Natural killer cell (primary cell): ENCODE results near the gene PTPRM. TPM values are rescaled to one million over a fixed set of nuclear protein-coding genes. Genes with fewer than 3 reads are reported as not detected.

ENCODE experiments used
- ATAC-seq, 3 donors: fragments of 150-1000 bp in 2 of 3; fragments of 200-7000 bp in 1 of 3; cut with Tn5 transposase; 1 replicate in 1 of 3; 2 replicates in 2 of 3; pipeline ENCODE4 v1.10.0; 2021; ENCODE audit warnings: mild to moderate bottlenecking in 2 of 3, moderate library complexity in 2 of 3
- DNase-seq, 2 donors: peaks; one replicate each; pipeline versions ENCODE4 v3.0.0 to v3.0.0-alpha.2; 2013 to 2021; ENCODE audit warnings: mixed read lengths in 1 of 2
- H3K27ac ChIP-seq: one replicate; pipeline ENCODE4 v1.5.1; 2013; ENCODE audit warnings: mild to moderate bottlenecking, low read length
- H3K27me3 ChIP-seq: one replicate; pipeline ENCODE4 v1.6.1; 2013; ENCODE audit warnings: low read length; ENCODE audit not compliant: control insufficient read depth, insufficient read depth
- H3K36me3 ChIP-seq: one replicate; pipeline ENCODE4 v1.6.1; 2013; ENCODE audit warnings: low read length; ENCODE audit not compliant: control insufficient read depth, insufficient read depth
- H3K4me1 ChIP-seq: one replicate; pipeline ENCODE4 v1.6.1; 2013; ENCODE audit warnings: low read length; ENCODE audit not compliant: control insufficient read depth, insufficient read depth
- H3K4me3 ChIP-seq: one replicate; pipeline ENCODE4 v1.5.1; 2013; ENCODE audit warnings: low read length
- H3K9me3 ChIP-seq: one replicate; pipeline ENCODE4 v1.6.1; 2013; ENCODE audit warnings: low read length; ENCODE audit not compliant: control insufficient read depth, insufficient read depth
- H3K27ac Mint-ChIP-seq, 2 donors: one replicate each; pipeline ENCODE4 v1.8.0; 2022; ENCODE audit warnings: mild to moderate bottlenecking in 2 of 2, mixed read lengths in 2 of 2, moderate library complexity in 1 of 2
- H3K27me3 Mint-ChIP-seq, 2 donors: one replicate each; pipeline ENCODE4 v1.8.0; 2022; ENCODE audit warnings: low read depth in 2 of 2, mixed read lengths in 2 of 2
- H3K36me3 Mint-ChIP-seq: one replicate; pipeline ENCODE4 v1.8.0; 2022; ENCODE audit warnings: mixed read lengths
- H3K4me1 Mint-ChIP-seq, 2 donors: one replicate each; pipeline ENCODE4 v1.8.0; 2022; ENCODE audit warnings: mixed read lengths in 2 of 2
- H3K4me3 Mint-ChIP-seq: one replicate; pipeline ENCODE4 v1.8.0; 2022; ENCODE audit warnings: mild to moderate bottlenecking, moderate library complexity, mixed read lengths
- H3K9me3 Mint-ChIP-seq, 2 donors: one replicate each; pipeline ENCODE4 v1.8.0; 2022; ENCODE audit warnings: mixed read lengths in 2 of 2
- CTCF ChIP-seq: fragments of 200-600 bp; IDR thresholded peaks from one replicate; pipeline ENCODE4 v1.8.0; 2022; ENCODE audit warnings: antibody characterized with exemption
- WGBS: methylation state at CpG from one replicate; pipeline ENCODE4 v1.1.7; 2013; ENCODE audit warnings: missing lambda C conversion rate; ENCODE audit not compliant: insufficient coverage; 5-methylcytosine and 5-hydroxymethylcytosine counted together
- intact Hi-C: fragments of 100-400 bp; cut with micrococcal nuclease; formaldehyde crosslinking; loops from one replicate; pipeline ENCODE4 v1.14.2; 2022
- total RNA-seq, 4 donors: library from RNA; stranded (reverse); fragments of 120-200 nt in 1 of 4; gene quantifications; one replicate each; pipeline versions ENCODE4 v1.2.3 to v1.2.4, GENCODE V29; 2013 to 2022

PTPRM gene
- total RNA-seq, 3 donors from 2014 or later (not counting 1 experiment from before 2014, with no cell fraction given) = 5.0 to 13.2 (median 12.1) TPM

GRCh38 chr18:7902399-7902839 is 335.3 kb downstream of the PTPRM start:
- no peak for DNase-seq
- Histone ChIP-seq H3K4me3 (no peak overlapping the region), H3K27me3 (no peaks in the 10 kb centered on the region), H3K4me1 (no peaks in the 10 kb centered on the region), H3K36me3 (no peaks in the 10 kb centered on the region), H3K9me3 (no peaks in the 10 kb centered on the region), H3K27ac (no peak overlapping the region)
- peaks cover 0 to 6% of the 10 kb centered on the region in 2 donors for H3K27me3 Mint-ChIP-seq
- no peaks in the 10 kb centered on the region for H3K36me3 Mint-ChIP-seq
- peaks cover 0 to 6% of the 10 kb centered on the region in 2 donors for H3K9me3 Mint-ChIP-seq
- ATAC-seq = no peak
- no peak overlapping the region for H3K4me3 Mint-ChIP-seq
- no peak overlapping the region for H3K27ac Mint-ChIP-seq
- WGBS = 99% methylated on average over 4 of the region's 5 CpGs
- H3K4me1 Mint-ChIP-seq = no peaks in the 10 kb centered on the region
- intact Hi-C loops = no loop called here
- no peak for TF ChIP-seq CTCF

DNA sequence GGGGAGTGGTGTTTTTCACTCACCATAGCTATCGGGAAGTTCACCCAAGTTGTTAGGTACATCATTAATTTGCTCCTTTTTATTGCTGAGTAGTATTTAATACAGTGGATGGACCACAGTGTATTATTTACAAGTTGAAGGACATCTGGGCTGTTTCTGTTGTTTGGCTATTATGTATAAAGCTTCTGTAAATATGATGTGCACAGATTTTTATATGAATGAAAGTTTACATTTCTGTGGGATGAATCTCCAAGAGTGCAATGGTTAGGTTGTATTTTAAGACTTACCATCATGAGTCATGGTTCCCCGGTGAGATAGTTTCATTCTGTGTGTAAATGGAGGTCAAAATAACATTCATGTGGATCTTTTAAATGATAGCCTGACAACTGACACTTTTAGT is 337.4 kb downstream of the PTPRM start:
- no peaks in the 10 kb centered on the region for H3K4me1 Mint-ChIP-seq
- no peaks in the 10 kb centered on the region for H3K27me3 ChIP-seq
- no peak overlapping the region for H3K27ac ChIP-seq
- intact Hi-C loops = no loop called here
- H3K4me1 ChIP-seq = no peaks in the 10 kb centered on the region
- H3K36me3 ChIP-seq = no peaks in the 10 kb centered on the region
- no peak for TF ChIP-seq CTCF
- H3K27me3 Mint-ChIP-seq = no peaks in the 10 kb centered on the region
- H3K36me3 Mint-ChIP-seq = no peaks in the 10 kb centered on the region
- no peak overlapping the region for H3K27ac Mint-ChIP-seq
- no peak for ATAC-seq
- H3K9me3 Mint-ChIP-seq = peaks cover 0 to 6% of the 10 kb centered on the region in 2 donors
- 100% methylated on average over 2 of the region's 2 CpGs for WGBS
- no peak for DNase-seq
- no peak overlapping the region for H3K4me3 ChIP-seq
- no peaks in the 10 kb centered on the region for H3K9me3 ChIP-seq
- no peak overlapping the region for H3K4me3 Mint-ChIP-seq

GRCh38 chr18:7908681-7909299 is 341.7 kb downstream of the PTPRM start:
- no peaks in the 10 kb centered on the region for H3K4me1 Mint-ChIP-seq
- H3K4me3 ChIP-seq = no peak overlapping the region
- ATAC-seq = no peak
- no peak for TF ChIP-seq CTCF
- H3K27ac Mint-ChIP-seq = no peak overlapping the region
- H3K27ac ChIP-seq = no peak overlapping the region
- no peaks in the 10 kb centered on the region for H3K36me3 Mint-ChIP-seq
- H3K27me3 Mint-ChIP-seq = no peaks in the 10 kb centered on the region
- WGBS = 90% methylated on average over 1 of the region's 1 CpG
- no peak for DNase-seq
- H3K9me3 ChIP-seq = no peaks in the 10 kb centered on the region
- peaks cover 0 to 4% of the 10 kb centered on the region in 2 donors for H3K9me3 Mint-ChIP-seq
- no peaks in the 10 kb centered on the region for H3K36me3 ChIP-seq
- no peak overlapping the region for H3K4me3 Mint-ChIP-seq
- intact Hi-C loops = no loop called here
- no peaks in the 10 kb centered on the region for H3K27me3 ChIP-seq
- no peaks in the 10 kb centered on the region for H3K4me1 ChIP-seq
